Stimulated activated CD4-positive, alpha-beta T cell treated with anti-CD3 and anti-CD28 coated beads, TNF-alpha, amount 100 ng/mL, for 1 hour (primary cell): Measurements from ENCODE around the gene HOXD4.

Experiments
- DNase-seq, 3 donors: peaks; one replicate each; pipeline ENCODE4 v3.0.0-alpha.2; 2020; ENCODE audit warnings: low read depth in 3 of 3, low spot score in 1 of 3

Gene HOXD4

GRCh38 chr2:176156807-176157498 lies 5.6 kb downstream of the HOXD4 start, which contains the start of gene HOXD3:
Gene HOXD3 (plus strand): TSS chr2:176157307. CDS start chr2:176169115, 11,808 bp downstream.
- no peak for DNase-seq

- DNase-seq, result no peak
These were observed 6.3 kb downstream of the HOXD4 start for GRCh38 chr2:176157499-176158185.

- DNase-seq, result no peak
These were observed 6.8 kb downstream of the HOXD4 start for GRCh38 chr2:176158186-176158591.

- DNase-seq, result no peak
These were observed 7.7 kb downstream of the HOXD4 start for GRCh38 chr2:176158855-176159662.

GRCh38 chr2:176159663-176160250 lies 8.4 kb downstream of the HOXD4 start:
- DNase-seq, result no peak

GRCh38 chr2:176160251-176160985 lies 9.1 kb downstream of the HOXD4 start:
- DNase-seq, result no peak

GRCh38 chr2:176160986-176161824 lies 9.9 kb downstream of the HOXD4 start:
- DNase-seq, result no peak

GRCh38 chr2:176161825-176162626 lies 10.7 kb downstream of the HOXD4 start:
- no peak for DNase-seq

GRCh38 chr2:176162911-176163671 lies 11.7 kb downstream of the HOXD4 start:
- no peak for DNase-seq

GRCh38 chr2:176163672-176164056 lies 12.3 kb downstream of the HOXD4 start:
- no peak for DNase-seq

GRCh38 chr2:176164201-176164600 lies 12.9 kb downstream of the HOXD4 start:
- DNase-seq, result no peak

GRCh38 chr2:176164611-176165369 lies 13.4 kb downstream of the HOXD4 start:
- DNase-seq, result no peak

- DNase-seq, result no peak
These were observed 14.2 kb downstream of the HOXD4 start for GRCh38 chr2:176165370-176166050.

GRCh38 chr2:176166272-176166671 lies 14.9 kb downstream of the HOXD4 start:
- no peak for DNase-seq

GRCh38 chr2:176167398-176167797 lies 16.0 kb downstream of the HOXD4 start:
- DNase-seq, result no peak

GRCh38 chr2:176169181-176169580 lies 17.8 kb downstream of the HOXD4 start:
- no peak for DNase-seq

GRCh38 chr2:176169711-176170110 lies 18.4 kb downstream of the HOXD4 start:
- no peak for DNase-seq
